GM19324 (cell line): ENCODE data around the gene DIS3L2.

Experiments used
- ATAC-seq: cut with Tn5 transposase; IDR thresholded peaks from one replicate; pipeline ENCODE4 v1.9.1; 2021; ENCODE audit warnings: mild to moderate bottlenecking, moderate library complexity; ENCODE audit not compliant: unreplicated experiment, low FRiP score

Gene DIS3L2

GRCh38 chr2:231961349-231962166 lies at the start of gene DIS3L2:
Gene DIS3L2 (plus strand): TSS chr2:231961713. CDS start chr2:232014928, 53,215 bp downstream.
- ATAC-seq, result peak; percentile 91

- no peak for ATAC-seq
Measured at GRCh38 chr2:231914077-231914690, 47.3 kb upstream of the DIS3L2 start.

GRCh38 chr2:231917280-231918066 lies 44.0 kb upstream of the DIS3L2 start:
- ATAC-seq, result no peak

GRCh38 chr2:231918501-231919330 lies 42.8 kb upstream of the DIS3L2 start:
- no peak for ATAC-seq

- ATAC-seq, result no peak
Measured at GRCh38 chr2:231919341-231920035, 42.0 kb upstream of the DIS3L2 start.

- no peak for ATAC-seq
Measured at GRCh38 chr2:231920366-231920765, 41.1 kb upstream of the DIS3L2 start.

GRCh38 chr2:231920795-231921194 lies 40.7 kb upstream of the DIS3L2 start:
- ATAC-seq, result no peak

GRCh38 chr2:231922311-231923009 lies 39.1 kb upstream of the DIS3L2 start:
- ATAC-seq, result no peak

- ATAC-seq, result no peak
Measured at GRCh38 chr2:231923010-231923344, 38.5 kb upstream of the DIS3L2 start.

GRCh38 chr2:231923951-231924888 lies 37.3 kb upstream of the DIS3L2 start:
- no peak for ATAC-seq

GRCh38 chr2:231924889-231925275 lies 36.6 kb upstream of the DIS3L2 start:
- no peak for ATAC-seq

- ATAC-seq, result no peak
Measured at GRCh38 chr2:231925303-231926179, 36.0 kb upstream of the DIS3L2 start.

GRCh38 chr2:231926180-231926741 lies 35.3 kb upstream of the DIS3L2 start, which contains the start of gene NPPC:
Gene NPPC (minus strand): TSS chr2:231926396. CDS start chr2:231926249, 147 bp downstream.
- ATAC-seq, result no peak

GRCh38 chr2:231926761-231927565 lies 34.5 kb upstream of the DIS3L2 start:
- ATAC-seq, result no peak

GRCh38 chr2:231927566-231927890 lies 34.0 kb upstream of the DIS3L2 start:
- ATAC-seq, result no peak

GRCh38 chr2:231928481-231928880 lies 33.0 kb upstream of the DIS3L2 start:
- ATAC-seq, result no peak
